C4-2B (cell line): ENCODE measurements around the gene OR4D11.

Experiments
- CTCF ChIP-seq: fragments of 450-650 bp; conservative IDR thresholded peaks from 2 replicates; pipeline ENCODE4 v1.5.1; 2017; ENCODE audit warnings: mild to moderate bottlenecking
- ZFX ChIP-seq: fragments of 450-650 bp; IDR thresholded peaks from 2 replicates; pipeline ENCODE4 v1.6.1; 2017

- TF ChIP-seq CTCF (no peak), ZFX (no peak)
These were observed 46.7 kb upstream of the OR4D11 start, which contains the start of gene OR4D6 for GRCh38 chr11:59456661-59457060.
